BE2C (cell line): ENCODE measurements around the gene EFEMP1. TPM values are rescaled to one million over a fixed set of nuclear protein-coding genes. Genes with fewer than 3 reads are reported as not detected.
A peak's percentile ranks its signal among the peaks of the same experiment; 100 is the strongest.

Experiments
- DNase-seq: peaks from one replicate; pipeline ENCODE4 v3.0.0-alpha.2; 2020
- H3K27me3 ChIP-seq: fragments of 250-450 bp; sonication (Bioruptor Pico); 2 replicates; pipeline ENCODE4 v1.5.1; 2020; ENCODE audit warnings: mild to moderate bottlenecking
- H3K36me3 ChIP-seq: fragments of 250-450 bp; sonication (Bioruptor Pico); 2 replicates; pipeline ENCODE4 v1.5.1; 2020; ENCODE audit warnings: mild to moderate bottlenecking
- H3K4me1 ChIP-seq: fragments of 250-450 bp; sonication (Bioruptor Pico); 2 replicates; pipeline ENCODE4 v1.5.1; 2020
- H3K4me3 ChIP-seq: 2 replicates; pipeline ENCODE4 v1.5.1; 2011; ENCODE audit warnings: low read depth, low read length
- H3K9me3 ChIP-seq: fragments of 250-450 bp; sonication (Bioruptor Pico); 2 replicates; pipeline ENCODE4 v1.5.1; 2020
- polyA plus RNA-seq: library from polyadenylated mRNA; unstranded; fragments of >200 nt; gene quantifications from one replicate; pipeline ENCODE4 v1.2.1, GENCODE V29; 2012; ENCODE audit warnings: low read depth, missing spikeins; ENCODE audit not compliant: insufficient read length, insufficient read depth
- TF ChIP-seq, protein P1 (sequence below): IDR thresholded peaks from 2 replicates; pipeline ENCODE4 v1.5.1; 2012; ENCODE audit warnings: mild to moderate bottlenecking, low read depth, low read length

EFEMP1 gene, protein sequence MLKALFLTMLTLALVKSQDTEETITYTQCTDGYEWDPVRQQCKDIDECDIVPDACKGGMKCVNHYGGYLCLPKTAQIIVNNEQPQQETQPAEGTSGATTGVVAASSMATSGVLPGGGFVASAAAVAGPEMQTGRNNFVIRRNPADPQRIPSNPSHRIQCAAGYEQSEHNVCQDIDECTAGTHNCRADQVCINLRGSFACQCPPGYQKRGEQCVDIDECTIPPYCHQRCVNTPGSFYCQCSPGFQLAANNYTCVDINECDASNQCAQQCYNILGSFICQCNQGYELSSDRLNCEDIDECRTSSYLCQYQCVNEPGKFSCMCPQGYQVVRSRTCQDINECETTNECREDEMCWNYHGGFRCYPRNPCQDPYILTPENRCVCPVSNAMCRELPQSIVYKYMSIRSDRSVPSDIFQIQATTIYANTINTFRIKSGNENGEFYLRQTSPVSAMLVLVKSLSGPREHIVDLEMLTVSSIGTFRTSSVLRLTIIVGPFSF
- polyA plus RNA-seq = not detected

DNA sequence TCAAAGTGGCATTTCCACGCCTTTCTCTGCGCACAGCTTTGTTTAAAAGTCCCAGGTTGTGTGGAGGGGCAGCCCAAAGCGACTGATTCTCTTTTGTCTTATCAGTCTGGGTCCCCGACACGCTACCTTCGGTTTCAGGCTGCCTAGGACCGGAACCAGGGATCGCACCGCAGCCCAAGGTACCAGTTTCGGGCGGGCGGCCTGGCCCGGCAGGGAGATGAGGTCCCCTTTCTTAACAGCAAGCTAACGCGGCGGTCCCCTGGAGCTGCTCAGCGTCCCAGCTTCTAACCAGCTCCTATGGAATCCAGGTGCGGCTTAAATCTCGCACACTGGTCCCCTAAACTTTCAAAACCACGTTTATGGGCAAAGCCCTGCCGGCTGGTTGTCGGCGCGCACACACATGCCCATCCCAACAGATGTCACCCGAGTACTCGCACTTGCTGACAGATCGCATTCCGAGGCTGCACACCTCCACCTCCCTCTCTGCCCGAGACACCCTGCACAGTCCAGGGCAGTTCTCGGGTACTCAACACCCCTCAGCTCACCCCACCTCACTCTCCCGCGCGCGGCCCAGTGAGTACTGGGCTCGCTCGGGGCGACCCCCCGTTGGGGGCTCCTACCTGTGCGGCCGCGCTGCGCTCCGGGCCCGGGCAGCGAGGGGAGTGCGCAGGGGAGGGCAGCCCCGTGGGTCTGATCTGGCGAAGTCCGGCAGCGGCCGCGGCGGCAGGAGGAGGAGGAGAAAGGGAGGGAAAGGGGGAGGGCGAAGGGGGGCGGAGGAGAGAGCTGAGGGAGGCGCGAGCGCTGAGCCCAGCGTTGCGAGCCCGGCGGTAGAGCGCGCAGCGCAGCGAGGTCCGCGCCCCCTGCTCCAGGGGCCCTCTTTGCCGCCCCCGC, at the start of gene EFEMP1:
TSS of gene EFEMP1 (minus strand) at position 692 of the 891 bp plus-strand sequence. CDS start 1,342 bp downstream, outside the sequence.
- peak within 1 kb of the TSS; percentile 36 for H3K4me3 ChIP-seq
- no peaks in the 10 kb centered on the region for H3K9me3 ChIP-seq
- no peaks in the 10 kb centered on the region for H3K4me1 ChIP-seq
- peaks cover 20% of the 10 kb centered on the region for H3K27me3 ChIP-seq
- no peaks in the 10 kb centered on the region for H3K36me3 ChIP-seq
- TF ChIP-seq, protein P1, sequence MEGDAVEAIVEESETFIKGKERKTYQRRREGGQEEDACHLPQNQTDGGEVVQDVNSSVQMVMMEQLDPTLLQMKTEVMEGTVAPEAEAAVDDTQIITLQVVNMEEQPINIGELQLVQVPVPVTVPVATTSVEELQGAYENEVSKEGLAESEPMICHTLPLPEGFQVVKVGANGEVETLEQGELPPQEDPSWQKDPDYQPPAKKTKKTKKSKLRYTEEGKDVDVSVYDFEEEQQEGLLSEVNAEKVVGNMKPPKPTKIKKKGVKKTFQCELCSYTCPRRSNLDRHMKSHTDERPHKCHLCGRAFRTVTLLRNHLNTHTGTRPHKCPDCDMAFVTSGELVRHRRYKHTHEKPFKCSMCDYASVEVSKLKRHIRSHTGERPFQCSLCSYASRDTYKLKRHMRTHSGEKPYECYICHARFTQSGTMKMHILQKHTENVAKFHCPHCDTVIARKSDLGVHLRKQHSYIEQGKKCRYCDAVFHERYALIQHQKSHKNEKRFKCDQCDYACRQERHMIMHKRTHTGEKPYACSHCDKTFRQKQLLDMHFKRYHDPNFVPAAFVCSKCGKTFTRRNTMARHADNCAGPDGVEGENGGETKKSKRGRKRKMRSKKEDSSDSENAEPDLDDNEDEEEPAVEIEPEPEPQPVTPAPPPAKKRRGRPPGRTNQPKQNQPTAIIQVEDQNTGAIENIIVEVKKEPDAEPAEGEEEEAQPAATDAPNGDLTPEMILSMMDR = no peak
- DNase-seq = peak; percentile 27

DNA sequence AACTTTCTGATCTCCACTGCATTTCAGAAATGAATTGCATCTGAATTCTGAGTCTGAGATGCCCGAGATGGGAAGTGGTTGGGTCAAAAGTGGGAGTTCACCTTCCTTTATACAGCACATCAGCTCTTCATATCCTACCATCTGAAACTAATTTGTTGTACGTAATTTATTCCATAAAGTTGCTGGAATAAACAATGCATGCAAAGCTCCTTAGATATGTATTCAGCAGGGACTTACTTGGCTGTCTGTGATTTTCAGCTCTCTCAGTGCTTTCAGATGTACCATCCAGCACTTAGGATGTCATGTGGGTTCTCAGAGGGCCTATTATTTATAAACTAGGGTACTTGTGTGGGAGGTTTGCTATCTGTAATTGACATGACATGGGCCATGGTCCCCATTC, 46.9 kb upstream of the EFEMP1 start:
- DNase-seq = no peak
- no peaks in the 10 kb centered on the region for H3K4me1 ChIP-seq
- H3K4me3 ChIP-seq = no peak overlapping the region
- TF ChIP-seq, protein P1 = no peak
- H3K27me3 ChIP-seq = no peaks in the 10 kb centered on the region
- no peaks in the 10 kb centered on the region for H3K9me3 ChIP-seq
- no peaks in the 10 kb centered on the region for H3K36me3 ChIP-seq

DNA sequence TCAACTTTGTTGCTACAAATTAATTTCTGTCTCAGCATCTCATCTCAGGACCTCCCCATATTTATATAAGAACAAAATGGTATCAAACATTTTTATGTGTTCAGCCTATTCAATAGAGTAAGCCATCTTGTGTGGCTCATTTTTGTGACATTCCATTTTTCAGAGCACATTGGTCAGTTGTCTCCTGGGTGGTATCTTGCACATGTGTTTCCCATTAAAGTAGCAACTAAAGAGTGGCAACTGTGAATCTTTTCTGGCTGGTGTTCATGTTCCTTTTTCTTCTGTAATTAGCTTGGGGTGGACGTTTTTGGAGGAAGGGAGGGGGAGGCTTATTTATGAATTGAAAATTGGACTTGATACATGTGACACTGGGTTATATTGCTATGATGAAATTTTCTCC, 45.4 kb upstream of the EFEMP1 start:
- Histone ChIP-seq H3K4me3 (no peak overlapping the region), H3K4me1 (no peaks in the 10 kb centered on the region), H3K36me3 (no peaks in the 10 kb centered on the region), H3K9me3 (no peaks in the 10 kb centered on the region), H3K27me3 (no peaks in the 10 kb centered on the region)
- TF ChIP-seq, protein P1 = no peak
- DNase-seq = no peak

DNA sequence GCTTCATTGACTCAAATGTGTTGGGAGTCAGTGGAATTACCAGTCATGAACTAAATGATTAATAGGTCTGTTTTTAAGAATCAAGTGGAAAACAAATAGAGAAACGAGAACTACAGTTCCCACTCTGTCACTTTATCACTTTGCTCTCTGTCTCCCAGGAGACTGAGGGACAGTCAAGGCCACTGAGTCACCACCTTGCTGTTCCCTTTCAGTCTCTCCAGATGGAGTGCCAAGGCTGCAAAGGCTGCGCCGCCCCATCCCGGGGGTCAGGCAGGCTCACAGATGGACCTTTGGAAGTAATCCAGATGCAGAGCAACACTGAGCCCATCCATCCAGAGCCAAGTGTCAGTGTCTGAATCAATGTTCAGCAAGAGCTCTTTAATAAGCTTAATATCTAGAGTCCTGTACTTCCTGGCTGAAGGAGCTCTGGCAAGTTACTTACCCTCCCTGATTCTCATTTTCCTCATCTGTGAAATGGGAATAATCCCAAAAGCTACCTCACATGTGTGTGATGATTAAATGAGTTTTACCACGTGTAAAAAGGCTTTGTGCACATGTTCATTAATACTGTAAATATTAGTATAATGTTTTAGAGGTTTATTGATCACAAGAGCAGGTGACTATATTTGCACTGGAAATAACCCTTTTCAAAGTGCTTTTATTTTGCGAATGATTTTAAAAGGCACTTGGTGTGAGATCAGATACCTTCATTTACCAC, 43.0 kb upstream of the EFEMP1 start:
- Histone ChIP-seq H3K27me3 (no peaks in the 10 kb centered on the region), H3K4me3 (no peak overlapping the region), H3K9me3 (no peaks in the 10 kb centered on the region), H3K4me1 (no peaks in the 10 kb centered on the region), H3K36me3 (no peaks in the 10 kb centered on the region)
- TF ChIP-seq, protein P1 = no peak
- peak; percentile 13 for DNase-seq

DNA sequence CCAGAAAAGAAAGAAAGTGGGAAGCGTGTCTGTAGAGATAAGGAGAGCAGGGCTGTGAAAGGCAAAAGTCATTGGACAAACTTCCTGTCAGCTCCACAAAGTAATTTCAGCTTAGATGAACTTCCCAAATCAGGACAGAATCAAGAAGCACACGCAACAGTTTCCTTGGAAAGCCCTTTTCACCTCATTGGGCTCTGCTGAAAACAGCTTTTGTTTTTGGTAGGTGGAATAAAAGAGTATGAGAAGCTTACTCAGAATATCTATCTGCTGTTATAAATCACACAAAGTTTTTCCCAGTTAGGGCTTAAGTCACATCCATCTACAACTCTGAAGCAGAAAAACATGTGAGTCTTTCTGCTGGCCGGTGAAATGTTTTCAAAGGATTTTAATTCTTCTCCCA, 42.4 kb upstream of the EFEMP1 start:
- H3K9me3 ChIP-seq = no peaks in the 10 kb centered on the region
- no peaks in the 10 kb centered on the region for H3K27me3 ChIP-seq
- no peak overlapping the region for H3K4me3 ChIP-seq
- no peaks in the 10 kb centered on the region for H3K4me1 ChIP-seq
- TF ChIP-seq, protein P1 = no peak
- DNase-seq = no peak
- H3K36me3 ChIP-seq = no peaks in the 10 kb centered on the region
